Neural progenitor cell (in vitro differentiated cells): ENCODE data around the gene PADI3. TPM values are rescaled to one million over a fixed set of nuclear protein-coding genes. Genes with fewer than 3 reads are reported as not detected.
A peak's percentile ranks its signal among the peaks of the same experiment; 100 is the strongest.

Experiments used
- DNase-seq: peaks from one replicate; pipeline ENCODE4 v3.0.0-alpha.2; 2016; ENCODE audit warnings: low spot score
- H2AFZ ChIP-seq: fragments of 200-600 bp; sonication (generic); replicated peaks from 2 replicates; pipeline ENCODE4 v1.6.1; 2016; ENCODE audit warnings: antibody characterized with exemption
- H3F3A ChIP-seq: fragments of 200-600 bp; sonication (generic); 2 replicates; pipeline ENCODE4 v1.6.1; 2016; ENCODE audit warnings: antibody characterized with exemption, low read depth
- H3K27ac ChIP-seq: fragments of 200-600 bp; sonication (generic); 2 replicates; pipeline ENCODE4 v1.5.1; 2016; ENCODE audit warnings: mild to moderate bottlenecking
- H3K27me3 ChIP-seq: fragments of 200-600 bp; sonication (generic); 2 replicates; pipeline ENCODE4 v1.6.1; 2016; ENCODE audit warnings: mild to moderate bottlenecking, moderate library complexity
- H3K36me3 ChIP-seq: fragments of 200-600 bp; sonication (generic); 2 replicates; pipeline ENCODE4 v1.5.1; 2016
- H3K4me1 ChIP-seq: fragments of 200-600 bp; sonication (generic); 2 replicates; pipeline ENCODE4 v1.6.1; 2016; ENCODE audit warnings: mixed run types
- H3K4me2 ChIP-seq: fragments of 200-600 bp; sonication (generic); 2 replicates; pipeline ENCODE4 v1.6.1; 2016
- H3K4me3 ChIP-seq: fragments of 200-600 bp; sonication (generic); 2 replicates; pipeline ENCODE4 v1.5.1; 2016
- H3K79me2 ChIP-seq: fragments of 200-600 bp; sonication (generic); 2 replicates; pipeline ENCODE4 v1.6.1; 2016; ENCODE audit warnings: low read depth
- H3K9ac ChIP-seq: fragments of 200-600 bp; sonication (generic); 2 replicates; pipeline ENCODE4 v1.6.1; 2016
- H3K9me3 ChIP-seq: fragments of 200-600 bp; sonication (generic); 2 replicates; pipeline ENCODE4 v1.5.1; 2016; ENCODE audit warnings: low read depth
- H4K20me1 ChIP-seq: fragments of 200-600 bp; sonication (generic); 2 replicates; pipeline ENCODE4 v1.6.1; 2016; ENCODE audit warnings: low read depth
- H3K27ac Mint-ChIP-seq: 3 replicates; pipeline ENCODE4 v1.8.0; 2021; ENCODE audit warnings: mixed read lengths
- H3K27me3 Mint-ChIP-seq: 2 replicates; pipeline ENCODE4 v1.8.0; 2022; ENCODE audit warnings: low read depth, mild to moderate bottlenecking, inconsistent platforms, moderate library complexity, mixed read lengths; ENCODE audit not compliant: insufficient read depth
- H3K36me3 Mint-ChIP-seq: 3 replicates; pipeline ENCODE4 v1.8.0; 2021; ENCODE audit warnings: mixed read lengths
- H3K4me1 Mint-ChIP-seq: 3 replicates; pipeline ENCODE4 v1.8.0; 2021; ENCODE audit warnings: mixed read lengths
- H3K4me3 Mint-ChIP-seq: 3 replicates; pipeline ENCODE4 v1.8.0; 2021; ENCODE audit warnings: mild to moderate bottlenecking, moderate library complexity, mixed read lengths
- H3K9me3 Mint-ChIP-seq: 3 replicates; pipeline ENCODE4 v1.8.0; 2020; ENCODE audit warnings: mixed read lengths
- EZH2 ChIP-seq: fragments of 200-600 bp; sonication (generic); IDR thresholded peaks from 2 replicates; pipeline ENCODE4 v1.6.1; 2017; ENCODE audit warnings: antibody characterized with exemption, mild to moderate bottlenecking, moderate library complexity
- EZH2phosphoT487 ChIP-seq: fragments of 200-600 bp; sonication (generic); IDR thresholded peaks from 2 replicates; pipeline ENCODE4 v1.6.1; 2017; ENCODE audit warnings: antibody characterized with exemption
- total RNA-seq: library from RNA; depleted of rRNA; stranded (reverse); fragments of >200 nt; gene quantifications from 2 replicates; pipeline ENCODE4 v1.2.3, GENCODE V29; 2015; ENCODE audit warnings: low replicate concordance
- TF ChIP-seq, protein P1 (sequence below): fragments of 200-600 bp; sonication (generic); IDR thresholded peaks from 2 replicates; pipeline ENCODE4 v1.5.1; 2017; ENCODE audit warnings: antibody characterized with exemption, mild to moderate bottlenecking

PADI3 gene
- total RNA-seq, 1 donor from 2014 or later: 1.0 TPM

DNA sequence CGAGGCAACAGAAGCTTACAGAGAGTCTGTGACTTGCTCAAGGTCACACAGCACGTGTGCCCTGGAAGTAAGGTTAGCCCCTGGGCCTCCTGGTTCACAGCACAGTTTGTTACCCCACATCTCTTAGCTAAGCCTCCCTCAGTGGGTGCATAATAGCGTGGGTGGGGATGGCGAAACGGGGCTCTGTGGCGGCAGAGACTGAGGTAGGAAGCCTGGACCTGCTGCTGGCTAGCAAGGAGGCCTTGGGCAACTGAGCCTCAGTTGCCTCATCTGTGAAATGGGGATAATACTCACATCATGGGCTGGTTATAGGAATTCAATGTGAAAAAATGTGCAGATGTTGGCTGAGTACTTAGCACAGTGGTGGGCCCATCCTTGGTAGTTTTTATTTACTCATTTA, 59.7 kb downstream of the PADI3 start:
- Histone ChIP-seq H3K27ac (no peak overlapping the region), H3K4me3 (no peak overlapping the region), H3K9ac (no peak overlapping the region), H3F3A (no peaks in the 10 kb centered on the region), H3K4me1 (peaks cover 5% of the 10 kb centered on the region), H2AFZ (no peak overlapping the region), H4K20me1 (no peaks in the 10 kb centered on the region), H3K4me2 (no peak overlapping the region), H3K36me3 (no peaks in the 10 kb centered on the region), H3K9me3 (no peaks in the 10 kb centered on the region), H3K27me3 (no peaks in the 10 kb centered on the region), H3K79me2 (no peaks in the 10 kb centered on the region)
- no peak for DNase-seq
- peaks cover 25% of the 10 kb centered on the region for H3K4me1 Mint-ChIP-seq
- peaks cover 18% of the 10 kb centered on the region for H3K27me3 Mint-ChIP-seq
- H3K27ac Mint-ChIP-seq: no peak overlapping the region
- H3K36me3 Mint-ChIP-seq: no peaks in the 10 kb centered on the region
- H3K4me3 Mint-ChIP-seq: no peak overlapping the region
- H3K9me3 Mint-ChIP-seq: no peaks in the 10 kb centered on the region
- no peak for TF ChIP-seq EZH2phosphoT487
- TF ChIP-seq, protein P1, sequence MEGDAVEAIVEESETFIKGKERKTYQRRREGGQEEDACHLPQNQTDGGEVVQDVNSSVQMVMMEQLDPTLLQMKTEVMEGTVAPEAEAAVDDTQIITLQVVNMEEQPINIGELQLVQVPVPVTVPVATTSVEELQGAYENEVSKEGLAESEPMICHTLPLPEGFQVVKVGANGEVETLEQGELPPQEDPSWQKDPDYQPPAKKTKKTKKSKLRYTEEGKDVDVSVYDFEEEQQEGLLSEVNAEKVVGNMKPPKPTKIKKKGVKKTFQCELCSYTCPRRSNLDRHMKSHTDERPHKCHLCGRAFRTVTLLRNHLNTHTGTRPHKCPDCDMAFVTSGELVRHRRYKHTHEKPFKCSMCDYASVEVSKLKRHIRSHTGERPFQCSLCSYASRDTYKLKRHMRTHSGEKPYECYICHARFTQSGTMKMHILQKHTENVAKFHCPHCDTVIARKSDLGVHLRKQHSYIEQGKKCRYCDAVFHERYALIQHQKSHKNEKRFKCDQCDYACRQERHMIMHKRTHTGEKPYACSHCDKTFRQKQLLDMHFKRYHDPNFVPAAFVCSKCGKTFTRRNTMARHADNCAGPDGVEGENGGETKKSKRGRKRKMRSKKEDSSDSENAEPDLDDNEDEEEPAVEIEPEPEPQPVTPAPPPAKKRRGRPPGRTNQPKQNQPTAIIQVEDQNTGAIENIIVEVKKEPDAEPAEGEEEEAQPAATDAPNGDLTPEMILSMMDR: no peak
- TF ChIP-seq EZH2: no peak

DNA sequence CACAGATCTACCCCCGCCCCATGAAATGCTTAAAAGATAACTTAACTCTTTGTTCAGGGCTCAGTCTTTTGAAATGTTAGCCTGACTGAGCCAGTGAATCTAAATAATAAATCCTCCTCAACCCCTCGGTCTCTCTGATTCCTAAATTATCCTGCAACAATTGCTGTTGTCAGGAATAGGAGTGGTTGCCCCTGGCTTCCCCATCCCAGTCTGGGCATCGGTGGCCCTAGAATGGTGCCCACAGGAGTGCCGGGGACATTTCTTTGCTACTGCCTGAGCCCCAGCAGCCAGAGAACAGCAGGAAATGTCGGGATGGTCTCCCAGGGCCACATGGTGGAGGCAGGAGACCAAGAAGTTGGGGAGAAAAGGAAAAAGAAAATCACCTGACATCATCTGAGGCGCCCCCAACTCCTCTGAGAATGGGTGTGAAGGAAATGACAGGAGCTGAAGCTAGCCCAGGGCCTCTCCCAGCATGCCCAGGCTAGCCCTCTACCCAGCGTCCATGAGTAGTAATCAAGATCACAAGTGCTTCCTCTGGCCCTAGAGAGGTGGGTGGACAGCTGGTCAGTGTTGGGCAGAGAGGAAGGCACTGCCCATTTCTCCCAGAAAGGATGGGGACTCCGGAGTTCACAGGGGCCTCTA, 60.6 kb downstream of the PADI3 start:
- Histone ChIP-seq H3K36me3 (no peaks in the 10 kb centered on the region), H2AFZ (no peak overlapping the region), H3K79me2 (no peaks in the 10 kb centered on the region), H3K9me3 (no peaks in the 10 kb centered on the region), H3K27ac (no peak overlapping the region), H3K9ac (no peak overlapping the region), H3K27me3 (no peaks in the 10 kb centered on the region), H3F3A (no peaks in the 10 kb centered on the region), H4K20me1 (no peaks in the 10 kb centered on the region), H3K4me2 (no peak overlapping the region), H3K4me3 (no peak overlapping the region), H3K4me1 (peaks cover 5% of the 10 kb centered on the region)
- TF ChIP-seq EZH2: no peak
- TF ChIP-seq, protein P1: no peak
- no peak for TF ChIP-seq EZH2phosphoT487
- Mint-ChIP-seq H3K27me3 (peaks cover 21% of the 10 kb centered on the region), H3K4me1 (peaks cover 24% of the 10 kb centered on the region), H3K4me3 (peak overlapping the region; percentile 35), H3K27ac (peak overlapping the region; percentile 46), H3K9me3 (no peaks in the 10 kb centered on the region), H3K36me3 (no peaks in the 10 kb centered on the region)
- no peak for DNase-seq

DNA sequence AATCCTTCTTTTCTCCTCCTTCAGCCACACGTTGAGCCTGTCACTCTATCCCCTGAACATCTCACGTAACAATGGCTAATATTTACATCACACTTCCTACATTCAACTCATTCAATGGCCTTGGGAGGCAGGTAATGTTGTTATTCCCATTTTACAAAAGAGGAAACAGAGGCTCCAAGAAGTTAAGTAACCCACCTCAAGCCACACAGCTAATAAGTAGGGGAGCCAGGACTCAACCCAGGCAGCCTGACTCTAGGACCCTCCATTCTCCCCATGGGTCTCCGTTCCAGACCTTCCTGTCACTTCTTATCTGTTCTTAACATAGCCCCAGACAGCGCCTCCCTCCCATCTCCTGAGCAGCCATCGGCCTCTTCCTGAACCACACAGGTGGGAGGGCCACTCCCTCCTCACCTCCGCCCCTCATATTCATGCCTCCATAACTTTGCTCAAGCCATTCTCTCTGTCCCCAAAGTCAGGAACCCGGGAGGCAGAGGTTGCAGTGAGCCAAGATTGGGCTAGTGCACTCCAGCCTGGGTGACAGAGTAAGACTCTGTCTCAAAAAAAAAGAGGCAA, 61.3 kb downstream of the PADI3 start:
- Mint-ChIP-seq H3K4me3 (no peak overlapping the region), H3K4me1 (peaks cover 25% of the 10 kb centered on the region), H3K27ac (no peak overlapping the region), H3K9me3 (no peaks in the 10 kb centered on the region), H3K36me3 (no peaks in the 10 kb centered on the region), H3K27me3 (peaks cover 21% of the 10 kb centered on the region)
- no peaks in the 10 kb centered on the region for H3K9me3 ChIP-seq
- H3K36me3 ChIP-seq: no peaks in the 10 kb centered on the region
- H3K4me3 ChIP-seq: no peak overlapping the region
- H3K27me3 ChIP-seq: no peaks in the 10 kb centered on the region
- no peak overlapping the region for H3K27ac ChIP-seq
- no peak overlapping the region for H3K9ac ChIP-seq
- H4K20me1 ChIP-seq: no peaks in the 10 kb centered on the region
- H3K4me2 ChIP-seq: no peak overlapping the region
- peaks cover 5% of the 10 kb centered on the region for H3K4me1 ChIP-seq
- H3K79me2 ChIP-seq: no peaks in the 10 kb centered on the region
- H2AFZ ChIP-seq: no peak overlapping the region
- no peak for DNase-seq
- no peak for TF ChIP-seq EZH2phosphoT487
- TF ChIP-seq, protein P1: no peak
- TF ChIP-seq EZH2: no peak
- no peaks in the 10 kb centered on the region for H3F3A ChIP-seq
